ENCODE results near the gene BBIP1.

- TF ChIP-seq CTCF (IDR thresholded peaks at IDR 0.05), result no peak
- TF ChIP-seq POLR2AphosphoS5 (IDR thresholded peaks at IDR 0.05), result no peak
- TF ChIP-seq POLR2A (IDR thresholded peaks at IDR 0.05), result no peak
These were observed 48.1 kb downstream of the BBIP1 start for GRCh38 chr10:110870823-110871297.
